ENCODE data around the gene TKFC. TPM values are rescaled to one million over a fixed set of nuclear protein-coding genes. Genes with fewer than 3 reads are reported as not detected.

The TKFC gene
- total and polyA plus RNA-seq, 9 of the 15 experiments (the other 6 are each of a cell fraction or from before 2014, with no cell fraction given): 2.0 to 61.7 (median 28.5) TPM

GRCh38 chr11:61334434-61335354 lies 1.7 kb downstream of the TKFC start (continued):
- TF ChIP-seq ARID4B (CRISPR knock-in tag; IDR thresholded peaks at IDR 0.05) (no peak), ZNF384 (IDR thresholded peaks at IDR 0.05; ENCODE audit: low read depth, low read length) (no peak), HINFP (tag; conservative IDR thresholded peaks at IDR 0.05; ENCODE audit: low read depth) (no peak), MLLT1 (IDR thresholded peaks at IDR 0.05) (0 out of 4 replicates have a peak, but pooled peaks of 1 of the 2 experiments have one; percentile 32), HMGN3 (IDR thresholded peaks at IDR 0.05; ENCODE audit: borderline replicate concordance, extremely low read depth, insufficient read length, low read depth, low read length) (no peak), PURB (CRISPR knock-in tag; IDR thresholded peaks at IDR 0.05; ENCODE audit: low read depth) (no peak), ATF3 (IDR thresholded peaks at IDR 0.05) (peak; percentile 92), ATF3 (CRISPR knock-in tag; conservative IDR thresholded peaks at IDR 0.05) (no peak), MAZ (CRISPR knock-in tag; conservative IDR thresholded peaks at IDR 0.05 in 1 of 2, IDR thresholded peaks at IDR 0.05 in 1 of 2) (peak in 1 of 2 experiments; percentile 28; a peak in 1 of 4 replicates), KLF6 (CRISPR knock-in tag; IDR thresholded peaks at IDR 0.05; ENCODE audit: borderline replicate concordance) (no peak), ZNF79 (CRISPR knock-in tag; IDR thresholded peaks at IDR 0.05; ENCODE audit: low read depth) (no peak), HMG20A (CRISPR knock-in tag; conservative IDR thresholded peaks at IDR 0.05) (no peak), FOXM1 (IDR thresholded peaks at IDR 0.05; ENCODE audit: low read depth) (peak; percentile 67), FOXM1 (CRISPR knock-in tag; IDR thresholded peaks at IDR 0.05; ENCODE audit: low read depth) (no peak), FOSL1 (tag; conservative IDR thresholded peaks at IDR 0.05) (peak; percentile 86), CBFA2T3 (IDR thresholded peaks at IDR 0.05) (peak; percentile 59), DMBX1 (CRISPR knock-in tag; IDR thresholded peaks at IDR 0.05; ENCODE audit: borderline replicate concordance) (peak; percentile 57; the same call in 1 of the 2 replicates), RBM14 (IDR thresholded peaks at IDR 0.05; ENCODE audit: borderline replicate concordance, insufficient read depth, low read depth, low read length) (no peak)

Data from K562 (cell line).